Parathyroid adenoma (tissue), 2 donors: ENCODE results near the gene TEDC1.
A peak's percentile ranks its signal among the peaks of the same experiment; 100 is the strongest.

Source experiments
- H2AFZ ChIP-seq: fragments of 300-600 bp; sonication (generic); one replicate; pipeline ENCODE4 v1.7.0; 2017; ENCODE audit warnings: antibody characterized with exemption, mild to moderate bottlenecking
- H3K27ac ChIP-seq: fragments of 300-600 bp; sonication (generic); one replicate; pipeline ENCODE4 v1.7.0; 2017
- H3K27me3 ChIP-seq: fragments of 300-600 bp; sonication (generic); one replicate; pipeline ENCODE4 v1.7.0; 2017; ENCODE audit warnings: low read length; ENCODE audit not compliant: control insufficient read depth, insufficient read depth
- H3K36me3 ChIP-seq: fragments of 300-600 bp; sonication (generic); one replicate; pipeline ENCODE4 v1.7.0; 2017; ENCODE audit warnings: low read length; ENCODE audit not compliant: control insufficient read depth, insufficient read depth
- H3K4me1 ChIP-seq: fragments of 300-600 bp; sonication (generic); one replicate; pipeline ENCODE4 v1.7.0; 2017; ENCODE audit warnings: control low read depth
- H3K4me2 ChIP-seq: fragments of 300-600 bp; sonication (generic); one replicate; pipeline ENCODE4 v1.7.0; 2017; ENCODE audit warnings: low read length
- H3K4me3 ChIP-seq: fragments of 300-600 bp; sonication (generic); one replicate; pipeline ENCODE4 v1.7.0; 2017; ENCODE audit warnings: low read depth, low read length
- H3K79me2 ChIP-seq: fragments of 300-600 bp; sonication (generic); one replicate; pipeline ENCODE4 v1.7.0; 2017; ENCODE audit warnings: control low read depth
- H3K9ac ChIP-seq: fragments of 300-600 bp; sonication (generic); one replicate; pipeline ENCODE4 v1.7.0; 2017; ENCODE audit warnings: mild to moderate bottlenecking
- H3K9me3 ChIP-seq: fragments of 300-600 bp; sonication (generic); one replicate; pipeline ENCODE4 v1.7.0; 2017; ENCODE audit warnings: low read length; ENCODE audit not compliant: control insufficient read depth
- CTCF ChIP-seq: fragments of 300-600 bp; sonication (generic); IDR thresholded peaks from one replicate; pipeline ENCODE4 v1.7.0; 2017; ENCODE audit warnings: antibody characterized with exemption, mild to moderate bottlenecking
- donor health status: primary hyperparathyroidism.

Gene TEDC1

DNA sequence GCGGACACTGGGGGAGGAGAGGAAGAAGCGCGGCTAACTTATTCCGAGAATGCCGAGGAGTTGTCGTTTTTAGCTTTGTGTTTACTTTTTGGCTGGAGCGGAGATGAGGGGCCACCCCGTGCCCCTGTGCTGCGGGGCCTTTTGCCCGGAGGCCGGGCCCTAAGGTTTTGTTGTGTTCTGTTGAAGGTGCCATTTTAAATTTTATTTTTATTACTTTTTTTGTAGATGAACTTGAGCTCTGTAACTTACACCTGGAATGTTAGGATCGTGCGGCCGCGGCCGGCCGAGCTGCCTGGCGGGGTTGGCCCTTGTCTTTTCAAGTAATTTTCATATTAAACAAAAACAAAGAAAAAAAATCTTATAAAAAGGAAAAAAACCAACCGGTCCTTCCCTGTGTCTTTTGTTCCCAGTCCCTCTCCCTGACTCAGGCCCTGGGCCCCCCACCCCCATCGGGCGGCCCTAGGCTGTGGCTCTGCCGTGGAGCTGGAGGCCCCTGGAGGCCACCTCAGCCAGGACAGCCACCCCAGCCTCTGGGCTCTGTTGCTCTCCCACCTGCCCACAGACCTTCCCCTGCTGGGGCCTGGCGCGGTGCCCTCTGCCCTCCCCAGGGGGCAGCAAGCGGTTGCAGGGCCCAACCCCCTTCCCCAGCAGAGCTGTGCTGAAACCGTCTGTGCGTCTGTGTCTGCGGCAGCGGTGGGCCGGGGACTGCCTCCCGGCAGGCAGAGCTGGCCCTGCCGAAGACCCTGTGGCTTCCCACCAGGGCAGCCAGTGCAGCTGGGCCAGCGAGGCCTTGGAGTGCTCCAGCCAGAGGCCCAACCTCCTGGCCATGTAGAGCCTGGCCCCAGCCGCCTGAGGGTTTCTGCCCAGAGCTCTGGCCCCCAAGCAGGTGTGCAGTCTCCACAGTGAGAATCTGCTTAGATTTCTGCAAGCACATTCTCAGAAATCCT lies 20.4 kb upstream of the TEDC1 start:
- Histone ChIP-seq H2AFZ (no peak overlapping the region), H3K27me3 (no peaks in the 10 kb centered on the region), H3K36me3 (no peaks in the 10 kb centered on the region), H3K4me3 (no peak overlapping the region), H3K4me2 (no peak overlapping the region), H3K27ac (no peak overlapping the region), H3K9ac (no peak overlapping the region), H3K9me3 (no peaks in the 10 kb centered on the region), H3K79me2 (no peaks in the 10 kb centered on the region), H3K4me1 (peaks cover 4% of the 10 kb centered on the region)
- TF ChIP-seq CTCF, result no peak

DNA sequence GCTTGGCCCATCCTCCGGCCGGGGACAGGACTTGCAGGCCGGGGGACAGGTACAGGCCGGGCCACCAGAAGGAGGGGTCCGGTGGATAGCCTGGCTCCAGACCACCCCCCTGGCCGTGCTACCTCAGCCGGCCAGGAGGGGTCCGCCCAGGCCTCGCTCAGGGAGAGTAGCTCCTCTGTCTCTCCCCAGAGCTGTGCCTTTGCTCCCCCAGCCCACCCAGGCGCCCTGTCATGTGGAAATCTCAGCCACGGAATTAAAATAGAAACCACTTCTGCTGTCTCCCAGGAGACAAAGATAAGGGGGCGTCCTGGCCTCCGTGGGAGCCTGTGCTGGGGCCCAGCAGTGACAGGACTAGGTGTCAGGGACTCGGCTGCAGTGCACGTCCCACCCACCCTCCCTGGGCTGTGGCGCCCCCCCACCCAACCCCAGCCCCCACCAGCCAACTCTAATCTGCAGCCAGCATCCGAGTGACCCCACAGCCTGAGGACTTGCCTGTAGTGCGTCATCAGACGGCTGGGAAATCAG lies 19.7 kb upstream of the TEDC1 start:
- no peaks in the 10 kb centered on the region for H3K9me3 ChIP-seq
- H2AFZ ChIP-seq, result no peak overlapping the region
- TF ChIP-seq CTCF, result no peak
- H3K36me3 ChIP-seq, result no peaks in the 10 kb centered on the region
- no peak overlapping the region for H3K4me2 ChIP-seq
- H3K79me2 ChIP-seq, result no peaks in the 10 kb centered on the region
- no peaks in the 10 kb centered on the region for H3K27me3 ChIP-seq
- H3K4me3 ChIP-seq, result no peak overlapping the region
- no peak overlapping the region for H3K27ac ChIP-seq
- peaks cover 7% of the 10 kb centered on the region for H3K4me1 ChIP-seq
- H3K9ac ChIP-seq, result no peak overlapping the region

DNA sequence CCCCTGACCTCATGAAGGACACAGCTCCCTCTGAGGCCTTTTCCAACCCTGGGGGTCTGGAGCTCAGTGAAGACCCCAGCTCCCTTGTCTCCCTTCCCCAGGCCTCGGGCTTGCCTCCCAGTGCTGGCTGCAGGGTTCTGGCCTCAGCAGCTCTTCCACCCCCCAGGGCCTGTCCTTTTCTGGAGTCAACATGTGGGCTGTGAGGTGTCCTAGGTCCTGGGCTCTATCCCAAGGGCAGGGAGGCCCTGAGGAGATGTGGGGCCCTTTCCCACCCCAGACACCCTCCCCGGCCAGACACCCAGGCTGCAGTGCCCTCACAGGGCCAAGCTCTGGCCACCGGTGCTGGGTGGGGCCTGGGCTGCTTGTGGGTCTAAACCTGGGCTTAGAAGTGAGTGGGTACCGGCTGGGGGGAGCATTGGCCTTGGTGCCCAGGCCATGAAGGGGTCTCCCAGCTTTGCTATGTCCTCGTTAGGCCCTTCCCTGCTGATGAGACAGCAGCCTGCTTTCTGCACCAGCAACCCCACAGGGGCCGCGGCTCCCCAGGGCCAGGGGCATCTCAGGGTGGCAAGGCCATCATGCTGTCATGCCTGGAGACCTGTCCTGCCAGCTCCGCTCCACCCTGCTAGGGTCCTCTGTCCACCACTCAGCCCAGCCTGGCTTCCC lies 19.1 kb upstream of the TEDC1 start:
- H3K9ac ChIP-seq, result no peak overlapping the region
- TF ChIP-seq CTCF, result no peak
- peaks cover 13% of the 10 kb centered on the region for H3K4me1 ChIP-seq
- no peaks in the 10 kb centered on the region for H3K27me3 ChIP-seq
- no peaks in the 10 kb centered on the region for H3K36me3 ChIP-seq
- no peaks in the 10 kb centered on the region for H3K9me3 ChIP-seq
- H2AFZ ChIP-seq, result no peak overlapping the region
- H3K79me2 ChIP-seq, result no peaks in the 10 kb centered on the region
- no peak overlapping the region for H3K4me2 ChIP-seq
- no peak overlapping the region for H3K4me3 ChIP-seq
- H3K27ac ChIP-seq, result no peak overlapping the region

DNA sequence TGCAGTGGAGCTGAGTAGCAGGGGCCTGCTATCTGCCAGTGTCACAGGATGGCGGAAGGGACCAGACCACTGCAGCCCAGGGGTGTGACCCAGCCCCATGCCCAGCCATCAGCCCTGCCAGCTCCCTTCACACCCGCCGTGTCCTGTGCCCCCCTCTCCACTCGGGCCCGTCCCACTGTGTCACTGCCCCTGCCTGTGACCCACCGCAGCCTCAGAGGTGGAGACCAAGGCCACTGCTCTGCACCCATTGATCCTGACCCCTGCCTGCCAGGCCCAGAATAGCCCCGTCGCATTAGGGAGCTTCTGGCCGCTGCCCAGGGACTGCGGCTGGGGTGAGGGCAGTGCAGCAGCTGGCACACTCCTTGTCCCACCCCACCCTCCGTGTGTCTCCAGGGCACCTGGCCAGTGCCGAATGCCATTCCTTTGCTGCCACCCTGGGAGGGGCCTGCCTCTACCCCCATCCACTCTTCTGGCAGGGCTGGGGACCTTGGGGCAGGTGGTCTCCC lies 18.5 kb upstream of the TEDC1 start:
- no peak overlapping the region for H3K4me3 ChIP-seq
- no peak overlapping the region for H2AFZ ChIP-seq
- TF ChIP-seq CTCF, result no peak
- H3K27ac ChIP-seq, result peak overlapping the region; percentile 44
- no peaks in the 10 kb centered on the region for H3K79me2 ChIP-seq
- peaks cover 14% of the 10 kb centered on the region for H3K4me1 ChIP-seq
- no peaks in the 10 kb centered on the region for H3K27me3 ChIP-seq
- no peak overlapping the region for H3K9ac ChIP-seq
- H3K9me3 ChIP-seq, result no peaks in the 10 kb centered on the region
- no peak overlapping the region for H3K4me2 ChIP-seq
- no peaks in the 10 kb centered on the region for H3K36me3 ChIP-seq
